ENCODE measurements around the gene SSBP3. TPM values are rescaled to one million over a fixed set of nuclear protein-coding genes. Genes with fewer than 3 reads are reported as not detected.

SSBP3 gene
- total and polyA plus RNA-seq, 2 of the 13 experiments (the other 11 are each of a cell fraction or from before 2014, with no cell fraction given): 8.5 to 17.6 TPM

DNA sequence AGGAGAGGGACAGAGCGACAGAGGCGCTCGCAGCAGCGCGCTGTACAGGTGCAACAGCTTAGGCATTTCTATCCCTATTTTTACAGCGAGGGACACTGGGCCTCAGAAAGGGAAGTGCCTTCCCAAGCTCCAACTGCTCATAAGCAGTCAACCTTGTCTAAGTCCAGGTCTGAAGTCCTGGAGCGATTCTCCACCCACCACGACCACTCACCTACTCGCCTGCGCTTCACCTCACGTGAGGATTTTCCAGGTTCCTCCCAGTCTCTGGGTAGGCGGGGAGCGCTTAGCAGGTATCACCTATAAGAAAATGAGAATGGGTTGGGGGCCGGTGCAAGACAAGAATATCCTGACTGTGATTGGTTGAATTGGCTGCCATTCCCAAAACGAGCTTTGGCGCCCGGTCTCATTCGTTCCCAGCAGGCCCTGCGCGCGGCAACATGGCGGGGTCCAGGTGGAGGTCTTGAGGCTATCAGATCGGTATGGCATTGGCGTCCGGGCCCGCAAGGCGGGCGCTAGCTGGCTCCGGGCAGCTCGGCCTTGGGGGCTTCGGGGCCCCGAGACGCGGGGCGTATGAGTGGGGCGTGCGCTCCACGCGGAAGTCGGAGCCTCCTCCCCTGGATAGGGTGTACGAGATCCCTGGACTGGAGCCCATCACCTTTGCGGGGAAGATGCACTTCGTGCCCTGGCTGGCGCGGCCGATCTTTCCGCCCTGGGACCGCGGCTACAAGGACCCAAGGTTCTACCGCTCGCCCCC lies 206.3 kb downstream of the SSBP3 start, which contains the start of the genes CYB5RL and MRPL37 (continued):
- TF ChIP-seq HDAC2 (CRISPR knock-in tag; IDR thresholded peaks at IDR 0.05) (peak; percentile 48; the same call in 1 of the 2 replicates), ZNF33A (CRISPR knock-in tag; IDR thresholded peaks at IDR 0.05; ENCODE audit: borderline replicate concordance) (no peak), ZNF496 (CRISPR knock-in tag; IDR thresholded peaks at IDR 0.05; ENCODE audit: insufficient replicate concordance) (no peak), CREB1 (IDR thresholded peaks at IDR 0.05) (peak; percentile 67), CREB1 (CRISPR knock-in tag; IDR thresholded peaks at IDR 0.05) (peak; percentile 89), SOX13 (IDR thresholded peaks at IDR 0.05) (no peak), SOX13 (CRISPR knock-in tag; conservative IDR thresholded peaks at IDR 0.05 in 1 of 2, IDR thresholded peaks at IDR 0.05 in 1 of 2) (no peak), ZNF670 (CRISPR knock-in tag; IDR thresholded peaks at IDR 0.05; ENCODE audit: borderline replicate concordance) (0 out of 2 replicates have a peak, but pooled peaks have one; percentile 23), TBL1XR1 (IDR thresholded peaks at IDR 0.05; ENCODE audit: borderline replicate concordance, low read length, partially characterized antibody) (no peak), ZNF335 (CRISPR knock-in tag; IDR thresholded peaks at IDR 0.05) (no peak), MED13 (CRISPR knock-in tag; IDR thresholded peaks at IDR 0.05) (no peak), MIXL1 (CRISPR knock-in tag; IDR thresholded peaks at IDR 0.05) (no peak), NCOA1 (CRISPR knock-in tag; IDR thresholded peaks at IDR 0.05) (no peak), FOXA3 (CRISPR knock-in tag; IDR thresholded peaks at IDR 0.05) (no peak), ONECUT2 (CRISPR knock-in tag; IDR thresholded peaks at IDR 0.05) (no peak), YEATS2 (CRISPR knock-in tag; IDR thresholded peaks at IDR 0.05; ENCODE audit: borderline replicate concordance) (peak; percentile 64; the same call in 1 of the 2 replicates), ZNF331 (CRISPR knock-in tag; IDR thresholded peaks at IDR 0.05) (no peak; the same call in 1 of the 2 replicates), NFYC (CRISPR knock-in tag; IDR thresholded peaks at IDR 0.05) (peak; percentile 95), ZNF260 (CRISPR knock-in tag; IDR thresholded peaks at IDR 0.05; ENCODE audit: borderline replicate concordance, low read depth) (0 out of 2 replicates have a peak, but pooled peaks have one; percentile 62), ZNF329 (CRISPR knock-in tag; IDR thresholded peaks at IDR 0.05; ENCODE audit: low read depth) (no peak), ZGPAT (CRISPR knock-in tag; IDR thresholded peaks at IDR 0.05) (peak; percentile 73), ZNF644 (CRISPR knock-in tag; IDR thresholded peaks at IDR 0.05; ENCODE audit: low read depth) (no peak), ZNF326 (CRISPR knock-in tag; IDR thresholded peaks at IDR 0.05; ENCODE audit: borderline replicate concordance) (no peak)
- TF ChIP-seq, protein P1, sequence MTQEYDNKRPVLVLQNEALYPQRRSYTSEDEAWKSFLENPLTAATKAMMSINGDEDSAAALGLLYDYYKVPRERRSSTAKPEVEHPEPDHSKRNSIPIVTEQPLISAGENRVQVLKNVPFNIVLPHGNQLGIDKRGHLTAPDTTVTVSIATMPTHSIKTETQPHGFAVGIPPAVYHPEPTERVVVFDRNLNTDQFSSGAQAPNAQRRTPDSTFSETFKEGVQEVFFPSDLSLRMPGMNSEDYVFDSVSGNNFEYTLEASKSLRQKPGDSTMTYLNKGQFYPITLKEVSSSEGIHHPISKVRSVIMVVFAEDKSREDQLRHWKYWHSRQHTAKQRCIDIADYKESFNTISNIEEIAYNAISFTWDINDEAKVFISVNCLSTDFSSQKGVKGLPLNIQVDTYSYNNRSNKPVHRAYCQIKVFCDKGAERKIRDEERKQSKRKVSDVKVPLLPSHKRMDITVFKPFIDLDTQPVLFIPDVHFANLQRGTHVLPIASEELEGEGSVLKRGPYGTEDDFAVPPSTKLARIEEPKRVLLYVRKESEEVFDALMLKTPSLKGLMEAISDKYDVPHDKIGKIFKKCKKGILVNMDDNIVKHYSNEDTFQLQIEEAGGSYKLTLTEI (CRISPR knock-in tag; conservative IDR thresholded peaks at IDR 0.05): no peak
- TF ChIP-seq, protein P2, sequence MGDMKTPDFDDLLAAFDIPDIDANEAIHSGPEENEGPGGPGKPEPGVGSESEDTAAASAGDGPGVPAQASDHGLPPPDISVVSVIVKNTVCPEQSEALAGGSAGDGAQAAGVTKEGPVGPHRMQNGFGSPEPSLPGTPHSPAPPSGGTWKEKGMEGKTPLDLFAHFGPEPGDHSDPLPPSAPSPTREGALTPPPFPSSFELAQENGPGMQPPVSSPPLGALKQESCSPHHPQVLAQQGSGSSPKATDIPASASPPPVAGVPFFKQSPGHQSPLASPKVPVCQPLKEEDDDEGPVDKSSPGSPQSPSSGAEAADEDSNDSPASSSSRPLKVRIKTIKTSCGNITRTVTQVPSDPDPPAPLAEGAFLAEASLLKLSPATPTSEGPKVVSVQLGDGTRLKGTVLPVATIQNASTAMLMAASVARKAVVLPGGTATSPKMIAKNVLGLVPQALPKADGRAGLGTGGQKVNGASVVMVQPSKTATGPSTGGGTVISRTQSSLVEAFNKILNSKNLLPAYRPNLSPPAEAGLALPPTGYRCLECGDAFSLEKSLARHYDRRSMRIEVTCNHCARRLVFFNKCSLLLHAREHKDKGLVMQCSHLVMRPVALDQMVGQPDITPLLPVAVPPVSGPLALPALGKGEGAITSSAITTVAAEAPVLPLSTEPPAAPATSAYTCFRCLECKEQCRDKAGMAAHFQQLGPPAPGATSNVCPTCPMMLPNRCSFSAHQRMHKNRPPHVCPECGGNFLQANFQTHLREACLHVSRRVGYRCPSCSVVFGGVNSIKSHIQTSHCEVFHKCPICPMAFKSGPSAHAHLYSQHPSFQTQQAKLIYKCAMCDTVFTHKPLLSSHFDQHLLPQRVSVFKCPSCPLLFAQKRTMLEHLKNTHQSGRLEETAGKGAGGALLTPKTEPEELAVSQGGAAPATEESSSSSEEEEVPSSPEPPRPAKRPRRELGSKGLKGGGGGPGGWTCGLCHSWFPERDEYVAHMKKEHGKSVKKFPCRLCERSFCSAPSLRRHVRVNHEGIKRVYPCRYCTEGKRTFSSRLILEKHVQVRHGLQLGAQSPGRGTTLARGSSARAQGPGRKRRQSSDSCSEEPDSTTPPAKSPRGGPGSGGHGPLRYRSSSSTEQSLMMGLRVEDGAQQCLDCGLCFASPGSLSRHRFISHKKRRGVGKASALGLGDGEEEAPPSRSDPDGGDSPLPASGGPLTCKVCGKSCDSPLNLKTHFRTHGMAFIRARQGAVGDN (CRISPR knock-in tag; IDR thresholded peaks at IDR 0.05): peak; percentile 84
